HepG2 (cell line): ENCODE results near the gene ABCB8. TPM values are rescaled to one million over a fixed set of nuclear protein-coding genes. Genes with fewer than 3 reads are reported as not detected.

ENCODE experiments used
- ELF4 ChIP-seq: sonication (generic); formaldehyde crosslinking; IDR thresholded peaks from 2 replicates; pipeline ENCODE4 v1.5.0; 2020; ENCODE audit warnings: missing genetic modification reagents, mild to moderate bottlenecking, moderate library complexity, borderline replicate concordance
- HOXA3 ChIP-seq: sonication (generic); formaldehyde crosslinking; IDR thresholded peaks from 2 replicates; pipeline ENCODE4 v1.5.0; 2020; ENCODE audit warnings: missing genetic modification reagents
- POLR2A ChIP-seq, 2 experiments: IDR thresholded peaks; 2 replicates each; pipeline ENCODE4 v1.6.1; 2011; ENCODE audit warnings: low read depth in 2 of 2, low read length in 2 of 2, mild to moderate bottlenecking in 1 of 2, moderate library complexity in 1 of 2; ENCODE audit not compliant: insufficient read depth in 1 of 2
- PRDM15 ChIP-seq: sonication (generic); formaldehyde crosslinking; IDR thresholded peaks from 2 replicates; pipeline ENCODE4 v1.4.0; 2020; ENCODE audit warnings: missing genetic modification reagents
- SOX6 ChIP-seq, 2 experiments: fragments of 450-650 bp in 1 of 2; sonication (generic) in 1 of 2; formaldehyde crosslinking in 1 of 2; IDR thresholded peaks; 2 replicates each; pipeline versions ENCODE4 v1.4.0 to v1.6.1; 2017 to 2020; ENCODE audit warnings: antibody characterized with exemption in 1 of 2, mild to moderate bottlenecking in 1 of 2, missing genetic modification reagents in 1 of 2
- ZMYM3 ChIP-seq: sonication (generic); formaldehyde crosslinking; IDR thresholded peaks from 2 replicates; pipeline ENCODE4 v1.5.1; 2020; ENCODE audit warnings: mild to moderate bottlenecking, missing genetic modification reagents
- ZMYM4 ChIP-seq: sonication (generic); formaldehyde crosslinking; IDR thresholded peaks from 2 replicates; pipeline ENCODE4 v1.8.1; 2023; ENCODE audit warnings: mild to moderate bottlenecking, missing genetic modification reagents
- ZNF281 ChIP-seq: sonication (generic); formaldehyde crosslinking; IDR thresholded peaks from 2 replicates; pipeline ENCODE4 v1.4.0; 2020; ENCODE audit warnings: missing genetic modification reagents, borderline replicate concordance
- ZNF558 ChIP-seq: sonication (generic); formaldehyde crosslinking; IDR thresholded peaks from 2 replicates; pipeline ENCODE4 v1.9.0; 2022; ENCODE audit warnings: mild to moderate bottlenecking, missing genetic modification reagents, borderline replicate concordance
- ZNF572 ChIP-seq: sonication (generic); formaldehyde crosslinking; IDR thresholded peaks from 2 replicates; pipeline ENCODE4 v1.5.1; 2020; ENCODE audit warnings: mild to moderate bottlenecking, missing genetic modification reagents
- ZNF609 ChIP-seq: sonication (generic); formaldehyde crosslinking; IDR thresholded peaks from 2 replicates; pipeline ENCODE4 v1.4.0; 2020; ENCODE audit warnings: mild to moderate bottlenecking, missing genetic modification reagents, borderline replicate concordance
- ZNF773 ChIP-seq: sonication (generic); formaldehyde crosslinking; IDR thresholded peaks from 2 replicates; pipeline ENCODE4 v1.4.0; 2020; ENCODE audit warnings: missing genetic modification reagents, borderline replicate concordance
- ZNF777 ChIP-seq: sonication (generic); formaldehyde crosslinking; IDR thresholded peaks from 2 replicates; pipeline ENCODE4 v1.4.0; 2020; ENCODE audit warnings: missing genetic modification reagents
- polyA plus RNA-seq, 8 experiments: library from polyadenylated mRNA; depleted of rRNA in 3 of 8; stranded (reverse) in 7 of 8; unstranded in 1 of 8; fragments of >200 nt; fragmentation: Illumina TruSeq in 4 of 8; extraction: Trizol in 4 of 8; gene quantifications; 2 replicates each; pipeline versions ENCODE4 v1.2.1 to v1.2.3, GENCODE V29; 2011 to 2016; ENCODE audit warnings: low read depth in 4 of 8, missing spikeins in 1 of 8, mixed read lengths in 1 of 8; ENCODE audit not compliant: insufficient read depth in 1 of 8
- total RNA-seq, 5 experiments: library from RNA; depleted of rRNA; stranded (reverse); fragments of >200 nt; fragmentation: Illumina TruSeq; extraction: Trizol; gene quantifications; 2 replicates each; pipeline ENCODE4 v1.2.3, GENCODE V29; 2016; ENCODE audit warnings: low read depth in 1 of 5
- TF ChIP-seq, protein P1 (sequence below): sonication (generic); formaldehyde crosslinking; IDR thresholded peaks from 2 replicates; pipeline ENCODE4 v1.4.0; 2020; ENCODE audit warnings: missing genetic modification reagents
- TF ChIP-seq, protein P2 (sequence below): sonication (generic); formaldehyde crosslinking; IDR thresholded peaks from 2 replicates; pipeline ENCODE4 v1.4.0; 2020; ENCODE audit warnings: missing genetic modification reagents

Gene ABCB8
- total and polyA plus RNA-seq, 2 of the 13 experiments (the other 11 are each of a cell fraction or from before 2014, with no cell fraction given), result 6.6 to 16.7 TPM

DNA sequence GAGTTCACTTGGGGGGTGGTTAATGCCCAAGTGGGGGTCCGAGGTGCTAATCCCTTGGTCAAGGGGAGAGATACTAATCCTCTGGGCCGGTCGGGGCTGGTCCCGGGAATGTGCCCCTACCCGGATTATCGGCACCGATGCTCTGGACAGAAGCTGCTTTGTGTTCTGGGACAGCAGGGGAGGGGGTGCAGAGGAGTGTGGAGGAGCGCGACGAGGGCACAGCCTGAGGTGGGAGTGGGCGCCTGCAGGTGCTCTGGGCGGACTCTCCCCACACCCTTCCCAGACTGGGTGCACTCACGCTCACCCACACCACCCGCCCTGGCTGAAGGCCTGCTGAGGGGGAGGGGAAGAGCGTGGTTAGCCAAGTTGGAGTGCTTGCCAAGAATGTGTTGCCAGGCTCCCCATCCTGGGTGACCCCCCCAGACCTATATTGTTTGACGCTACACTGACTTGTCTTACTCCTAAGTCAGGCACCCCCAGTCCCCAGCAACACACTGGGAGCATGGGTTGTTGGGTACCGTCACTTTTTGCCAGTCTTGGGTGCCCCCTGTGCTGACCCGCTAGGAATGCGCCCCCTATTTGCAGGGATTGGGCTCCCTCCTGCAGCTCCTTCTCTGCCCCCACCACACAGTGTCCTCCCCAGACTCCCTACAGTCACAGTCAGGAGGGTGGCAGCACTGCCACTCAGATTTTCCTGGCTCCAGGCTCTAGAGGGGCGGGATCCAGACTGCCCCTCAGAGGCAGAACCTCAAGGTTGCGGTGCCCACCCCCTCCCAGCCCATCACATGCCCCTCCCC lies 32.4 kb downstream of the ABCB8 start (continued):
- TF ChIP-seq ZNF609 (no peak), SOX6 (IDR thresholded peaks at IDR 0.05) (no peak), SOX6 (CRISPR knock-in tag; IDR thresholded peaks at IDR 0.05) (no peak), ZNF558 (CRISPR knock-in tag) (no peak), POLR2A (IDR thresholded peaks at IDR 0.05; ENCODE audit: insufficient read depth in 1 of 2, low read depth in 2 of 2, low read length in 2 of 2) (no peak), ZMYM3 (no peak), ZNF777 (no peak), ZNF281 (CRISPR knock-in tag) (peak; percentile 62), PRDM15 (CRISPR knock-in tag) (no peak), ZMYM4 (CRISPR knock-in tag) (no peak), HOXA3 (no peak; the same call in 1 of the 2 replicates), ZNF773 (CRISPR knock-in tag) (no peak), ZNF572 (CRISPR knock-in tag) (no peak), ELF4 (CRISPR knock-in tag) (no peak)
- TF ChIP-seq, protein P1, sequence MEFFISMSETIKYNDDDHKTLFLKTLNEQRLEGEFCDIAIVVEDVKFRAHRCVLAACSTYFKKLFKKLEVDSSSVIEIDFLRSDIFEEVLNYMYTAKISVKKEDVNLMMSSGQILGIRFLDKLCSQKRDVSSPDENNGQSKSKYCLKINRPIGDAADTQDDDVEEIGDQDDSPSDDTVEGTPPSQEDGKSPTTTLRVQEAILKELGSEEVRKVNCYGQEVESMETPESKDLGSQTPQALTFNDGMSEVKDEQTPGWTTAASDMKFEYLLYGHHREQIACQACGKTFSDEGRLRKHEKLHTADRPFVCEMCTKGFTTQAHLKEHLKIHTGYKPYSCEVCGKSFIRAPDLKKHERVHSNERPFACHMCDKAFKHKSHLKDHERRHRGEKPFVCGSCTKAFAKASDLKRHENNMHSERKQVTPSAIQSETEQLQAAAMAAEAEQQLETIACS (CRISPR knock-in tag), result 0 out of 2 replicates have a peak, but pooled peaks have one; percentile 20
- TF ChIP-seq, protein P2, sequence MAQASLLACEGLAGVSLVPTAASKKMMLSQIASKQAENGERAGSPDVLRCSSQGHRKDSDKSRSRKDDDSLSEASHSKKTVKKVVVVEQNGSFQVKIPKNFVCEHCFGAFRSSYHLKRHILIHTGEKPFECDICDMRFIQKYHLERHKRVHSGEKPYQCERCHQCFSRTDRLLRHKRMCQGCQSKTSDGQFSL (CRISPR knock-in tag), result peak; percentile 51; the same call in 1 of the 2 replicates
